ENCODE measurements around the gene CACNA2D3. TPM values are rescaled to one million over a fixed set of nuclear protein-coding genes. Genes with fewer than 3 reads are reported as not detected.

Gene CACNA2D3
- polyA plus RNA-seq, 2 of the 4 experiments (the other 2 are of a cell fraction): 0.04 to 0.05 TPM

GRCh38 chr3:54642147-54642546, 519.8 kb downstream of the CACNA2D3 start:
- no peak for FAIRE-seq
- Histone ChIP-seq H3K27ac (no peak overlapping the region), H3K4me1 (no peaks in the 10 kb centered on the region), H3K4me2 (no peak overlapping the region), H3K4me3 (no peak overlapping the region), H3K9me3 (no peaks in the 10 kb centered on the region)
- WGBS (ENCODE audit: missing lambda C conversion rate): 51% methylated on average over 6 of the region's 6 CpGs
- ATAC-seq: no peak
- DNase-seq (ENCODE audit: low read depth in 1 of 2, low spot score in 1 of 2): no peak
- POLR2A ChIA-PET: no interaction called here
- TF ChIP-seq JUN (IDR thresholded peaks at IDR 0.05): no peak
- TF ChIP-seq POLR2A (IDR thresholded peaks at IDR 0.05; ENCODE audit: low read length): no peak
- TF ChIP-seq RNF2 (IDR thresholded peaks at IDR 0.05; ENCODE audit: borderline replicate concordance, low read depth): no peak
- TF ChIP-seq ATOH8 (CRISPR knock-in tag; IDR thresholded peaks at IDR 0.05; ENCODE audit: low read depth): no peak
- TF ChIP-seq NR3C1 (IDR thresholded peaks at IDR 0.05): no peak
- no peak for TF ChIP-seq HOXB13 (CRISPR knock-in tag; IDR thresholded peaks at IDR 0.05; ENCODE audit: low read depth)
- TF ChIP-seq BCL3 (IDR thresholded peaks at IDR 0.05): no peak
- TF ChIP-seq TFCP2L1 (CRISPR knock-in tag; IDR thresholded peaks at IDR 0.05): no peak
- no peak for TF ChIP-seq PBX3 (IDR thresholded peaks at IDR 0.05)
- no peak for TF ChIP-seq RARB (CRISPR knock-in tag; IDR thresholded peaks at IDR 0.05)
- CTCF ChIA-PET: no interaction called here

- H3K4me1 ChIP-seq: no peaks in the 10 kb centered on the region
- FAIRE-seq (no peak), ATAC-seq (no peak), DNase-seq (ENCODE audit: low read depth in 1 of 2, low spot score in 1 of 2) (no peak)
- no peak overlapping the region for H3K27ac ChIP-seq
- H3K9me3 ChIP-seq: no peaks in the 10 kb centered on the region
- TF ChIP-seq CBX8 (IDR thresholded peaks at IDR 0.05): no peak
- TF ChIP-seq HES2 (IDR thresholded peaks at IDR 0.05): no peak
- TF ChIP-seq TFCP2L1 (CRISPR knock-in tag; IDR thresholded peaks at IDR 0.05): no peak
- TF ChIP-seq JUN (IDR thresholded peaks at IDR 0.05): no peak
- TF ChIP-seq PHF8 (IDR thresholded peaks at IDR 0.05; ENCODE audit: borderline replicate concordance, low read depth): no peak
- TF ChIP-seq EHF (CRISPR knock-in tag; IDR thresholded peaks at IDR 0.05): no peak
- TF ChIP-seq RNF2 (IDR thresholded peaks at IDR 0.05; ENCODE audit: borderline replicate concordance, low read depth): no peak
- H3K4me2 ChIP-seq: no peak overlapping the region
- POLR2A ChIA-PET: no interaction called here
- H3K4me3 ChIP-seq: no peak overlapping the region
- CTCF ChIA-PET: no interaction called here
Measured at GRCh38 chr3:54647721-54648120, 525.4 kb downstream of the CACNA2D3 start.

- Histone ChIP-seq H3K4me3 (no peak overlapping the region), H3K9me3 (no peaks in the 10 kb centered on the region), H3K27ac (no peak overlapping the region), H3K4me2 (no peak overlapping the region), H3K4me1 (no peaks in the 10 kb centered on the region)
- FAIRE-seq (no peak), ATAC-seq (no peak), DNase-seq (ENCODE audit: low read depth in 1 of 2, low spot score in 1 of 2) (no peak)
- TF ChIP-seq EP300 (IDR thresholded peaks at IDR 0.05) (no peak), PBX3 (IDR thresholded peaks at IDR 0.05) (no peak), CBX2 (IDR thresholded peaks at IDR 0.05; ENCODE audit: borderline replicate concordance, low read depth) (no peak), ATOH8 (CRISPR knock-in tag; IDR thresholded peaks at IDR 0.05; ENCODE audit: low read depth) (no peak), JUN (IDR thresholded peaks at IDR 0.05) (no peak), CHD2 (IDR thresholded peaks at IDR 0.05; ENCODE audit: low read length, partially characterized antibody) (no peak), NR3C1 (IDR thresholded peaks at IDR 0.05) (no peak), HEYL (CRISPR knock-in tag; IDR thresholded peaks at IDR 0.05) (no peak), ZNF302 (CRISPR knock-in tag; IDR thresholded peaks at IDR 0.05) (no peak), ZSCAN20 (CRISPR knock-in tag; IDR thresholded peaks at IDR 0.05) (no peak), HDAC2 (IDR thresholded peaks at IDR 0.05) (no peak), HOXB13 (CRISPR knock-in tag; IDR thresholded peaks at IDR 0.05; ENCODE audit: low read depth) (no peak), GATA3 (IDR thresholded peaks at IDR 0.05; ENCODE audit: borderline replicate concordance) (no peak), FOXS1 (CRISPR knock-in tag; IDR thresholded peaks at IDR 0.05) (no peak), HOXB5 (CRISPR knock-in tag; IDR thresholded peaks at IDR 0.05) (no peak), MAX (IDR thresholded peaks at IDR 0.05) (no peak), FOSL2 (IDR thresholded peaks at IDR 0.05) (no peak), FOSL2 (CRISPR knock-in tag; IDR thresholded peaks at IDR 0.05) (no peak), HOXA7 (CRISPR knock-in tag; IDR thresholded peaks at IDR 0.05) (no peak)
- TF ChIP-seq, protein P1, sequence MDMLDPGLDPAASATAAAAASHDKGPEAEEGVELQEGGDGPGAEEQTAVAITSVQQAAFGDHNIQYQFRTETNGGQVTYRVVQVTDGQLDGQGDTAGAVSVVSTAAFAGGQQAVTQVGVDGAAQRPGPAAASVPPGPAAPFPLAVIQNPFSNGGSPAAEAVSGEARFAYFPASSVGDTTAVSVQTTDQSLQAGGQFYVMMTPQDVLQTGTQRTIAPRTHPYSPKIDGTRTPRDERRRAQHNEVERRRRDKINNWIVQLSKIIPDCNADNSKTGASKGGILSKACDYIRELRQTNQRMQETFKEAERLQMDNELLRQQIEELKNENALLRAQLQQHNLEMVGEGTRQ (IDR thresholded peaks at IDR 0.05): no peak
- TF ChIP-seq, protein P2, sequence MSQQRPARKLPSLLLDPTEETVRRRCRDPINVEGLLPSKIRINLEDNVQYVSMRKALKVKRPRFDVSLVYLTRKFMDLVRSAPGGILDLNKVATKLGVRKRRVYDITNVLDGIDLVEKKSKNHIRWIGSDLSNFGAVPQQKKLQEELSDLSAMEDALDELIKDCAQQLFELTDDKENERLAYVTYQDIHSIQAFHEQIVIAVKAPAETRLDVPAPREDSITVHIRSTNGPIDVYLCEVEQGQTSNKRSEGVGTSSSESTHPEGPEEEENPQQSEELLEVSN (IDR thresholded peaks at IDR 0.05; ENCODE audit: borderline replicate concordance, low read depth): no peak
- CTCF ChIA-PET: no interaction called here
- POLR2A ChIA-PET: no interaction called here
Measured at GRCh38 chr3:54649551-54649950, 527.2 kb downstream of the CACNA2D3 start.

Data from A549 (cell line).